DMS114 treated with DMSO at 0.1 percent for 48 hours (cell line): Measurements from ENCODE around the gene SOX14.

Source experiments
- DNase-seq: peaks from one replicate; lab custom pipeline; 2025; ENCODE audit not compliant: unreplicated experiment; lab: John Stamatoyannopoulos, UW

SOX14 gene

DNA sequence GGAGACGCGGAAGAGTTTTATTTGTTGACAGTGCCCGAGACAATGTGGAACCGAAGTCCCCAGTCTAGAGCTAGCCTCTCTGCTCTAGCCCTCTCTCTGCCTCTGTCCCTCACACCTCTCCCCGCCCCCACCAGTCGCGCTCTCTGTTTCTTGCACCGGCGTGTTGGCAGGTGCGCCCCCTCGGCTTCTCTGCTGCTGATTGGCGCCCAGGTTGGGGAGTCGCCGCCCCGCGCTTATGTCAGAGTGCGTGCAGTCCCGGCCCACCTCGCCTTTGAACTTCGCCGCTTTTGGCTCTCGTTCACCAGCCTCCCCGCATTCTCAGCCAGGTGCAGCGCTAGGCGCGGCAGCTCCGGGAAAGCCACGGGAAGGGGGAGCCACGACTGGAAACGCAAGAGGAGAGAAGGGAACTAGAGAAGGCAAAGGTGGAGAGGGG, at the start of gene SOX14:
TSS of gene SOX14 (plus strand) at position 315 of the 433 bp plus-strand sequence. CDS start 470 bp downstream, outside the sequence.
- DNase-seq, result no peak

DNA sequence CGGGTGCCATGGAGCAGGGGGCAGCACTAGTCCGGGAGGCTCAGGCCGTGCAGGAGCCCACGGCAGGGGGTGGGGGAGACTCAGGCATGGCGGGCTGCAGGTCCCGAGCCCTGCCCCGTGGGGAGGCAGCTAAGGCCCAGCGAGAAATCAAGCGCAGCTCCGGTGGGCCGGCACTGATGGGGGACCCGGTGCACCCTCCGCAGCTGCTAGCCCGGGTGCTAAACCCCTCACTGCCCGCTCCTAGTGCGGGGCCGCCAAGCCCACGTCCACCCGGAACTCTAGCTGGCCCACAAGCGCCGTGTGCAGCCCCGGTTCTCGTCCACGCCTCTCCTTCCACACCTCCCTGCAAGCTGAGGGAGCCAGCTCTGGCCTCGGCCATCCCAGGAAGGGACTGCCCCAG, 49.6 kb upstream of the SOX14 start:
- no peak for DNase-seq

DNA sequence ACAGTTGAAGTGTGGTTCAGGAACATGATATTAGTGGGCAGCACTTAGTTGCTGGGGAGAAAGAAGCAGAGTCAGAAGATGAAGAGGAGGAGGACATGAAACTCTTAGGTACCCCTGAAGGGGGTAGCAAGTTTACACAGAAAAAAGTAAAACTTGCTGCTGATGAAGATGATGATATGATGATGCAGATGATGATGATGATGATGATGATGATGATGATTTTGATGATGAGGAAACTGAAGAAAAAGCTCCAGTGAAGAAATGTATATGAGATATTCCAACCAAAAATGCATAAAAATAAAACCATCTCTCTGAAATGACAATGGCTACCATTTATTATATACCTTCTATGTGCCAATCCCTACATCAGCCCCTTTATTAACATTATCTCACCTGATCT, 39.9 kb upstream of the SOX14 start:
- DNase-seq, result no peak

DNA sequence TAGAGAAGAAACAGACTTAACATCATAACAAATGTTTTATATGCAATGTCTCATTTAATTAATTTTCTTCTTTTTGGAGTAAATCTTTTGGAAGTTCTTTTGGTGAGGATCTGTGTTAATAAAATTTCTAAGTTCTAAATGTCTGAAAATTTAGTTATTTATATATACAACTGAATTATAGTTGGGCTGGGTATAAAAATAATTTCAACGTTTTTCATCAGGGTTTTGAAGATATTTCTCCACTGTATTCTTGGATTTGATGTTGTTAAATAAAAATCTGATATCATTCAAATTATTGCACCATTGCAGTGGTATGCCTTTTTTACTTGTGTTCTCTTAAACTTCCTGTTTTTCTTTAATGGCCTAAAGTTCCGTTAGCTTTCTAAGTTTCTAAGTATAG, 26.9 kb upstream of the SOX14 start:
- DNase-seq, result no peak

DNA sequence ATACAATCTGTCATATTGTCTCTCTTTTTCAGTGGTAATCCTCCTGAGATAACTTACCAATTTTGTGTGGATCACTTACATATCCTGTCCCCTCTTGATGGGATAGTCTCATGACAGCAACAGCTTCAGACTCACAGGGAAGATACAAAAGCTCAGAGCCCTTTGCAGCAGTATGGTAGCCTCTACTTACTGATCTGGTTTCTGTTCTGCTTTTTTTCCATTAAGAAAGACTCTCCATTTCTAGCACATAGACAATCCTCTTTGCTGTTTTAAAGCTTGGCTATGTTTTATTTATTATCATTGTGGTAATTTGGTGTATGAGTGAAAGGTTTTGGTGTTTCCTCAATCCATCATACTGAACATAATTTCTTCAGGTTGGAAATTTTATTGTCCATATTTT, 25.4 kb upstream of the SOX14 start:
- DNase-seq, result no peak

DNA sequence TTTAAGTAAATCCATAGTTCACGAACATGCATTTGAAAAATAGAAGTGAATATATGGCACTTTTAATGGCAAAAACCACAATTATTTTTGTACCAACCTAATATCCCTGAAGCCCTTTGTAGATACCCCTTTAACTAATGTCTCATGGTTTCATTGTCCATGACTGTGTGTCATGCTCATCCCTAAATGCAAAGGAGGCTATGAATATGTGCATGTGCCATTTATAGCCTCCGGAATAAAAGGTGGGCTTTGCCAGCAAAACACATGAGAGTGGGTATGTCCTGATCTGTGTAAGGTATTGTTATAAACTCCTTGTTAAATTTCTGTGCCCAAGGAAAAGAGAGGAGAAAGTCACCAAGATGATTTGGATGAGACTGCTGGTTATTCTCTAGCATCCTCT, 20.5 kb upstream of the SOX14 start:
- DNase-seq, result no peak

DNA sequence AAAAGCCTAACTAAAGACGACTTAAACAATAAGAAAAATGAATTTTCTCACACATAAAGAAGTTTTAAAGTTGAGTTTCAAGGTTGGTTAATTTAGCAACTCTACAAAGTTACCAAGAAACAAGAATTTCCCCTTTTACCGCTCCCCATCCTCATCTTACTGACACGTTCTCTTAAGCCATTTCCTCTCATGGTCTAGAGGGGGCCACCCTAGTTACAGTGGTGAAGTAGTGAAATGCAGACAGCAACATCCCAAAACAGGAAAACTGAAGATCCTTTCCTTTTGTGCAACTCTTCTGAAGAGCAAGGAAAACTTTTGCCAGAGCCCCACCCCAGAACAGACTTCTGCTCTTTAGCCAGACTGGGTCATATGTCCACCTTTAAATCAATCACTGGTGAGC, 17.3 kb upstream of the SOX14 start:
- no peak for DNase-seq

DNA sequence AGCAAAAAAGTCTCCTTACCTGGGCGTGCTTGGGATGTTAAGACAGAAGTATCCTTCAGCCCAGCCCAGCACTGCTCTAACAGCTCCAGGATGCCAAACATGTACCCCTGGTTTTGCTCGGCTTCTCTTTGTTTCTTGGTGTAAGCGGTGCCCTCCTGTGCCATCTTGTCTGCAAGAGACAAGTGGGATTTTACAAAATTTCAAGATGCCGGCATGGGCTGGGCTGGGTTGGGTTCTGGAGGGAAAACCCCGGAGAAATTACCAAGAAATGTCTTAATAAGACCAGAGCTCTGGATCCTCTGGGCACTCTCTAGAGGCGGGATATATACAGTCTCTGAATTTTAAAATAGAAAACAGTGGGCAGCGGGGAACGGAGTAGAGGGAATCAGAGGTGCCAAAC, 4.6 kb upstream of the SOX14 start:
- no peak for DNase-seq

DNA sequence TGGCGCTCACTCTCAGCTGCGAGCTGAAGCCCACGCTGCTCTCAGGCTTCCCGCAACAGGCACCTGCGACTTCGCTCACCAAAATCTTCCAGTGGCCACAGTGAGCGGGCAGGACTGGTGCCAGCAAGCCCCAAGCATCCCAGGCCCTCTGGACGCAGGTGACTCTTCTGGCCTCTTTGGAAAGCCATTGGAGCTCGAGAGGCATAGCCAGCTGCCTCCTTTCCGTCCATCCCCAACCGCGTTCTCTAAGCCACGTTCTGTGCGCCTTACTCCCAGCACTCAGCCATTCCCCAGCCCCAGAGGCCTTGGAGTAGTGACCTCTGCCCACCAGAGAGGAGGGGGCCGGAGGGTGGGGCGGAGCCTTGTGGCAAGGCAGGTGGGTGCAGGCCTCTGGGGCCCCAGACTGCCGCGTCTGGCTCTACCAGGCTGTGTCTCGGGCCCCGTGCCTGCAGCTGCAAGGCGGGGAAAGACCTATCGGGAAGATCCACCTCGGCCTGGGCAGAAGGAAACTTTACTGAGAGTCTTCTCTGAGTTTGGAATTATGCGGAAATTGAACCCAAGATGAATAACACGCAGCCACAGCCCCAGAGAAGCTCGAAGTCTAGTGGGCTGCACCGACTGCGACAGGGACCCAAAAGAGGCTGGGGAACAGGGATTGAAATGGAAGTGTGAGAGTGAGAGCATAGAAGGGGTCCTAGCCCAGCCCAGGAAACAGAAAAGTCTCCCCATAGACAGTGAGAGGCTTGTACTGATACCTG, 3.6 kb upstream of the SOX14 start:
- no peak for DNase-seq

DNA sequence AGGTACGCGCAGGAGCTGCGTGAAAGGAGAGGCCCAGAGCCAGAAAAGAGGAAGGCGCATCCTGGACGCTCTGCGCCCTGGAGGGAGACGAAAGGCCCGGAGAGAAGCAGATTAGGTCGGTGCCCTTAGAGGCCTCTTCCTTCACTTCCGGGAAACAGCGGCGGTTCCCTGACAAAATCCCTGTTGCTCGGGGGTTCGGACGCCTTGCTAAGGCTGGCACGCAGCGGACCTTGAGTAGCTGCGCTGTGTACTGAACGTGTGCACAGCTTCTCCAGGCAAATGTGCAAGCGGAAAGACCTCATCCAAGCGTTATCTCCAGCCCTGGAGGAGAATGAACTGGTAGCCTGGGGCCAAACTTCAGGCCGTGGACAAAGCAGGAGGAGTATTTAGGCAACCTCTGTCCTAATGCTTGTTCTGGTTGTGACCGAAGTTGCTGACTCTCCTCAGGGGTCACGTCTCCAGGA, 3.0 kb upstream of the SOX14 start:
- no peak for DNase-seq

DNA sequence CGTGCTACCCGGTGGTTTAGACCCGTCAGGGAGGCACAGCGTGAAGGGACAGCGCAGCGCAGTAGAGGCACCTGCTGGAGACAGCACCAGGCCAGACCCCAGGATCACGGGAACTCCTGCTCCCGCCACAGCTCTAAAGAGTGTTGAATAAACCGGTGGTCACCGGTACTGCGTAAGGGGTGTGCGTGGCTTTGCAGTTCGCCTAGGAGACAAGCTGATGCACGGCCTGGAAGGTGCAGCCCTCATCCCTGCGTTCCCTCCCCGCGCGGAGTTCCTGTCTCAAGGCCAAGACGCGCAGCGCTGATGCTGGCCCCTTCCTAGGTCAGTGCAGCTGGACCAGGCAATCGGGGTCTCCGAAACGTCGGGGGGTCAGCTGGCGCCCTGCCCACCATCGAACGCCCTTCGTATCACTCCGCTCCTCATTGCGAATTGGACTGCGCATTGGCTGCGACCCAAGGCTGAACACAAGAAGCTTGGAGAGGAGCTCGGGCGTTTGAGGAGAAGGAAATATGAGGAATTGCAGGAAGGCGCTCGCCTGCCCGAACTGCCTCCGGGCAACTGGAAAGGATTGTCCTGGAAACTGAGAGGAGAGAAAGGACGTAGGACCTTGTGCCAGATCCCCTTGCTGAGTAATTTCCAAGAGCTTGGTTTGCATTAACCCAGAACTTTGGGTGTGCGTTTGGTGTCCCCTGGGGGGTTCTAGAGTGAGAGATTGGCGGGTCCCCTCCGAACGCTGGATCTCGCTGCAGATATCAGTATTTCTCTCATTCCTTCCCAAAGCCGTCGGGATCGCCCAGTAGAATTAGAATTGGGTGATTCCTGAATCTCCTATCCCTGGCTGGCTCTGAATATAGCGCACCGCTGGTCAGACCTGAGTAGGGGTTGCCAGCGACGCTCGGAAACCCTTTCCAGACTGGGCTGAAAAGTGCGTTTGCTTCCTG, 2.3 kb upstream of the SOX14 start:
- no peak for DNase-seq

DNA sequence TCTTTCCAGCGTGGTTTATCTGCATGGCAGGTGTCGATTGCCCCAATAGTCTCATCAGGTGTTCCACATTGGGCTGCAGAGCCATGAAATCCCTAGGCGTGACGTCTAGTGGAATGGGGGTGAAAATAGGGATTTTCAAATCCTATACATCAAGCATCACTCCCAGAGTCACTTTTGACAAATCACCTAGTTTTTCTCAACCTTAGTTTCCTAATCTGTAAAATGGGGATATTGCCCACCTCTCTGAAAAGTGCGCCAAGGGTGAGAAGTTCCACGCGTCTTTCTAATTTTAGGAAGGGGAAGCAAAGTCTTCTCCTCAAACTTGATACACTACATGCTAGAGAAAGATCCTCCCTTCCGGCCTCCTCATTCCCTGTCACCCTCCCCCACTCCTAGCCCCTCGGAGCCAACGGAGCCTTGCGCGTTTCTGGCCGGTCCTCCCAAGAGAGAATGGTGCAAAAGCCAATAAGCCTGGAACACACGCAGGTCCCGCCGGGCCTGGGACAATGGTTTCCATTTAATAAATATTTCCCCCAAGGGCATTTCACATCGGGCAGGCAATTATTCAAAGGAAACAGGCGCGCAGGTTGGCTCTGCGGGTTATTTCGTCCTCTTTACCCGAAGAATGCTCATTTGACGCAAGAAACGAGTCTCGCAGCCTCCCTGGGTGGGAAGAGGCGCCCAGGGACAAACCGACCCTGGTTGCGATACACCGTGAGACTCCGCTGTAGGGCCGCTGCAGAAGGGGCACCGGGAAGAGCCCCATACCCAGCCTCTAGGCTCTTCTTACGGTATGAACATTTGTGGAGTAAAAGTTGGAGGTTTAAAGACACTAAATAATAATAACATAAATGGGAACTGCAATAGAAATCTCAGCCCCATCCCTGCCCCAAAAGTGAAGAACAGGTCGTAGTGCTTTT, 1.2 kb upstream of the SOX14 start:
- no peak for DNase-seq

DNA sequence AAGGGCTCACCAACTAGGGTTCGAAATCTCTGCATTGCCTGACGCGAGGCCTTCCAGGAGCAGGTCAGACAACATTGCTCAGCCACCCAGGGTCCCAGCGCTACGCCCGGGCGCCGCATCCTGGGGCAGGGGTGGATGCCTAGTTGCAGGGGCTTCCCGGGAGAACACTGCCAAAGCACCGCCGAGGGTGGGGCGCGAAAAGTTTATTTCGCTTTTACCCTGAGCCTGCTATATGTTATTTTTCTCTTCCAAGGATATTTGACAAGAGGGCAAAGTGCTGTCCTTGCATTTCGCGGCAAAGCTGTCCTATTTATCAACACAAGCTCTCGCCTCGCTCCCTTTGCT, 549 bp upstream of the SOX14 start:
- no peak for DNase-seq

DNA sequence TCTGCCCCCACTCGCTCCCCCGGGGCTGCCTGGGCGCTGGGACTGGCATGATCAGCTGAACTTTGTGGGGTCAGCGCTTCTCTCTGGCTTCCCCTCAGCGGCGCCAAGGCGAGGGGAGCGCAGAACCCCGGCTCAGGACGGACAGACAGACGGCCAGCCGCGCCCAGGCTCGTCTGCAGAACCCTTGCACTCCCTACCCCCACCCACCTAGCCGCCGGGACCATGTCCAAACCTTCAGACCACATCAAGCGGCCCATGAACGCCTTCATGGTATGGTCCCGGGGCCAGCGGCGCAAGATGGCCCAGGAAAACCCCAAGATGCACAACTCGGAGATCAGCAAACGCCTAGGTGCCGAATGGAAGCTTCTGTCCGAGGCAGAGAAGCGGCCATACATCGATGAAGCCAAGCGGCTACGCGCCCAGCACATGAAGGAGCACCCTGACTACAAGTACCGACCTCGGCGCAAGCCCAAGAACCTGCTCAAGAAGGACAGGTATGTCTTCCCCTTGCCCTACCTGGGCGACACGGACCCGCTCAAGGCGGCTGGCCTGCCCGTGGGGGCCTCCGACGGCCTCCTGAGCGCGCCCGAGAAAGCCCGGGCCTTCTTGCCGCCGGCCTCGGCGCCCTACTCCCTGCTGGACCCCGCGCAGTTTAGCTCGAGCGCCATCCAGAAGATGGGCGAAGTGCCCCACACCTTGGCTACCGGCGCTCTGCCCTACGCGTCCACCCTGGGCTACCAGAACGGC, 621 bp downstream of the SOX14 start:
- DNase-seq, result no peak

DNA sequence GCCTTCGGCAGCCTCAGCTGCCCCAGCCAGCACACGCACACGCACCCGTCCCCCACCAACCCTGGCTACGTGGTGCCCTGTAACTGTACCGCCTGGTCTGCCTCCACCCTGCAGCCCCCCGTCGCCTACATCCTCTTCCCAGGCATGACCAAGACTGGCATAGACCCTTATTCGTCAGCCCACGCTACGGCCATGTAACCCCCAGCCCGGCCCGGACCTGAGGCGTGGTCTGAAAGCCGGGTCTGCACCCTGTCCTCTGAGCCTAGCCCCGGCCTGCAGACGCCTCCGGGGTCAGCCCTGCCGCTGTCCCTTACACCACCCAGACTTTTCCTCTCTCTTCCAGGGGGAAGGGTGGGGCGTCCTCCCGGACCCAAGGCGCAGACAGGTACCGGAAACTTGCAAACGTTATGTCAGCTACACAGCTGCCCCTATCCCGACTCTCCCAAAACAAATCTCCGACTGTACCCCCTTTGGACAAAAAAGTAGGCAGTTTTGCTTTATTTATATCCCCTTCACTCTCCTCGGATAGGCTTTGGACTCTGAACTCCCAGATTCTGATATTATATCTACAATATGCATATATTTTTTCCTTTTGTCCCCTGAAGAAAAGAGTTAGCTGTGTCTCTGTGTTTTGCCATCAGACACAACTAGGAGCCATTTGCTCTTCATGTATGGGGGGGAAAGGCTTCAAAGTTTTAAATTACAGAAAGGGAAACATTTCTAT, 1.4 kb downstream of the SOX14 start:
- DNase-seq, result no peak

DNA sequence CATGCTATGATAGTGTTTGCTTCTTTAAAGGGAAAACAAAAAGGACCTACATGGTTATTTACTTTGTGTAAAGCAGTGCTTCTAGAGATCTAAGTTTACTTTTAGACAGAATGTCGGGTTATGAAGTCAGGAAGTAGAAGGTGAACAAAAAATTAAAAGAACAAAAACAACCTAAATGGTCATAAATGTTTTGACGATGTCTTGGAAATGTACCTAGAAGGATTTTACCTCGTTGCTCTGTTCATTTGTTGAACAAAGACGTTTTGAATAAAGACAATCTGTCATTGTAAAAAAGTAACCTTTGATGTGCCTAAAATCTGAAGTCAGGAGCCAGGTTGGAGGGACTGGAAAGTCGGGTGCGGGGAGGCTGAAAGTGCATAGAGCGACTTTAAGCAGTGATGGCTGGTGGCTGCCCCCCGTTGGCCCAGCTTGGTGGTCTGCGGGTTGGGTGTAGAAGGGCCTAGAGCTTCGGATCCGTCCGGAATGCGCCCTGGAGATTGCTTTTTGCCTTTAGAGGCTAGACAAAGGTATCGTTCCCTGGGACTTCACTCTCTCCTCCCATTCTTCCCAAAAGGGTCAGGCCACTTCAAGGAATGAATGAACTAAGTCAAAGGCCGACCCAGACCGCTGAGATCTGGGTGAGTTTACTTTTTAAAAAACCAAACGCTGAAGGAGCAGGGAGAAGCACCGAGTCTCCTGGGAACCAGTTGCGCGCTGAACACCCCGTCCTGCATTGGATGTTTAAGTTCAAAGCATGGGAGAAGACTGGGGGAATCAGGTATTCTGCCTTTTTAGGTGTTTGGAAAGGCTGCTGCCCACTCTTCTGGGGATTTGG, 2.1 kb downstream of the SOX14 start:
- no peak for DNase-seq

DNA sequence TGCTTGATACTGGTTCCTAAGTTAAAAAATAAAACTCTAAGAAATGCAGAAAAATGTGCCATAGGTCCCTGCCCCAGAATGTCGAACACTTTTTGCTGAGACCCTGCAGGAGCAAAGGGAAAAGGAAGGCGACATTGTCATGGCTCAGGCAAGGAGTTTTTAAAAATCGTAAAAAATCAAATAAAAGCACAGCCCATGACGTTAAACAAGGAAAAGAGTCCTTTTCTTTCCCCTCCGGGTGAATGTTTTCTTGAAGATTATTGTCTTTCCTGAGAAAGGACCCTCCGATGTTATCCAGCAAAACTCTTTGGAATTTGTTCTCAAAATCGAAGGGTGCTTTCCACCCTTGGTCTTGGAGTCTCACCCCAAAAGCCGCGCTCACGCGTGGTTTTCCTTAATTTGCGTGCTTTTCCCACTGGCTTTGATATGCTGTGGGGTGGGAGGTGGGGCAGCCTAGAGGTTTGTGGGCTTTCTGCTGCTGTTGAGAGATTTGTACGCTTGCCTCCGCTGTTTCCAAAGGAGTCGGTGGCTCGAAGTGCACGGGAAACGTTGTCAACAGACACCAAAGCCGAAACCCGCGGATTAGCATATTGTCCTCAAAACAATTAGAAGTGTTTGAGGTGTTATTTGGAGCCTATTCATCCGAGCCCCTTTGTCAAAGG, 2.9 kb downstream of the SOX14 start:
- no peak for DNase-seq
